HG03066 (cell line): ENCODE data around the gene TMEM266.

ENCODE experiments used
- ATAC-seq: cut with Tn5 transposase; IDR thresholded peaks from one replicate; pipeline ENCODE4 v1.9.1; 2021; ENCODE audit warnings: low read depth; ENCODE audit not compliant: unreplicated experiment

Gene TMEM266

DNA sequence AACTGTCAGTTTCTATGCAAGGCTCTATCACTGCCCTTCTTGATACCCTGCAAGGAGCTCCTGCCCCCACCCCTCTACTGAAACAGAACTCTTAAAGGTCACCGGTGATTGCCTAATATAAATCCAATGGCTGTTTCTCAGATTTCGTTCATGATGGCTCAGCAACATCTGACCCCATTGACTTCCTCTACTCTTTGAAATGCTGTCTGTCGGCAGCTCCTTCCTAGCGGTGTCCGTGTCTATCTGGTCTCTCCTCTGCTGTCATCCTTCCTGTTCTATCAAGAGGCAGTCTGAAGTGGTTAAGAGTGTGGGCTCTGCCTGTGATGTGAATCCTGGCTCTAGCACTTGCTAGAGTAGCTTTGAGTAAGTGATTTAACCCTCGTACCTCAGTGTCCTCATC lies 5.5 kb downstream of the TMEM266 start:
- no peak for ATAC-seq

DNA sequence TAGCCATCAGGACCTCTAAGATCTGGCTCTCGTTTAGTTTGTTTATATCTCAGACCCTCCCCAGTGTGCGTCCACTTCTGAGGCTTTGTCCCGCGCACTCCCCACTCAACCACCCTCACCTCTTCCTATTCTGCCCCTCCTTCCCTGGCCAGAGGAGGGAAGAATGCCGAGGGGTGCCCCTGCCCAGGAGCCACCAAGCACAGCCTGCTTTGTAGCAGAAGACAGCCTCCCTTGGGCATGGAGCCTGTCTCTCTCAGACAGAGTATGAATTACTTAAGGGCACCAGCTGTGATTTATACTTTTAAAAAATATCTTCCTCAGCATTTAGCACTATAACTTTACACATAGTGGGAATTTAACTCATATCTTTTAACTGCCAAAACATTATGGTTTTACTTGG lies 6.0 kb downstream of the TMEM266 start:
- ATAC-seq, result no peak

DNA sequence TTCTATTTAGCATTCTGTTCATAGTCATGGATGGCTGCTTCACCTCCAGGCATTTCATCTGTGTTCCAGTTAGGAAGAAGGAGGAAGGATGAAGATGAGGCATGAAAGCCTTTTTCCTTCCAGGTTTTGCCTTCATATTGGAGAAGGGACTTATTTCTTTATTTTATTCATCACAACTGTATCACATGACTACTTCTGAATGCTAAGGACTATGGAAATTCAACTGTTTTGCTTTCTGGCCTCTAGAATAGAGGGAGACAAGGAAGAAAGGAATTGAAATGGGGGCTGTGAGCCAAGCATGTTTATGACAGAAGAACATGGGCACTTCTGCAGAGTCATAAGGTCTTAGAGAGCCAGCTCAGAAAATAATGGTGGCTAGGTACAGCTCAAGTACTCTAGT lies 10.4 kb downstream of the TMEM266 start:
- no peak for ATAC-seq

DNA sequence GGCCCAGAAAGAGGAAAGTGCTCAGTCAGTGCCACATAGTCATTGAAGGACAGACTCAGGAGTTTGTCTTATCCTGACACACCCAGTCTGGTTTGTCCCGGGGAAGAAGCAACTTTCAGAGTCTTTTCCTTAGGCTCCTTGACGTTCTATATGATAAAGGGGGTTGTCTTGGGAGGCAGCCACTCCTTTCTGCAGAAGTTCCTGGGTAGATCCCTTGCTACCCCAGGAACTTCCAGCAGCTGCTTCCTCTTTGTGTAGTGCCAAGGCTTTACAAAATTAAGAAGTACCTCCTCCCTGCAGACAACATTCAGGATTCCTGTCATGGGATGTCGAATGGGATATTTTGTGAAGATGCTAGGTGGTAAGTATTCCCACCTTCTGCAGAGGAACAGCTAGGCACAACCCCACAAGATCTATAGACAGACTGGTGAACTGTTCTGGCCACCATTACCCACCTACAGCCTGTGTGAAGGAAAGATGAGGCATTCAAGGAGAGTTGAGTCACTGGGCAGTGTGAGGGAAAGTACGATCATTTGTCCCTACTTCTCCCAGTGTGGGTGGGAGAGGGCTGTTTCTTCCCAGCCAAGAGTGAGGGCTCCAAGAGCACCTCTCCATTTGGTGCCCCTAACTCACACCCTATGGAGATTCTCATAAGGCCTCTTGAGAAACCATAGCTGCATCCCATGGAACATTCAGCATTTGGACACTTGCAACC lies 11.3 kb downstream of the TMEM266 start:
- ATAC-seq, result no peak

DNA sequence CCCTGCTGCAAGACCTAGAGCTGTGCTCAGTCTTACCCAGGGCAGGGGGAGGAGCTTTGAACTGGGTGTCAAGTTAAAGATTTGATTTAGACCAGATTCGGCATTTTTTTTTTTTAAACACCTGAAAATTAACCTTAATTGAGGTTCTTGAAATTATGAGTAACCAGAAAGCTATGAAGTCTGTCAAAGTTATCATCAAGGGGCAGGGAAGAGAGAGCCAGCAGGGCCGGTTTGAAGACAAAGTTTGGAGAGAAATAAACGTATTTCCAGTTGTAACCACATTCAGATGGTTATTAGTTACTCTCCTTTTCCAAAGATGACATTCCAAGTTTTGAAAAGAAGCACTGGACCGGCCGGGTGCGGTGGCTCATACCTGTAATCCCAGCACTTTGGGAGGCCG lies 12.0 kb downstream of the TMEM266 start:
- ATAC-seq, result no peak

DNA sequence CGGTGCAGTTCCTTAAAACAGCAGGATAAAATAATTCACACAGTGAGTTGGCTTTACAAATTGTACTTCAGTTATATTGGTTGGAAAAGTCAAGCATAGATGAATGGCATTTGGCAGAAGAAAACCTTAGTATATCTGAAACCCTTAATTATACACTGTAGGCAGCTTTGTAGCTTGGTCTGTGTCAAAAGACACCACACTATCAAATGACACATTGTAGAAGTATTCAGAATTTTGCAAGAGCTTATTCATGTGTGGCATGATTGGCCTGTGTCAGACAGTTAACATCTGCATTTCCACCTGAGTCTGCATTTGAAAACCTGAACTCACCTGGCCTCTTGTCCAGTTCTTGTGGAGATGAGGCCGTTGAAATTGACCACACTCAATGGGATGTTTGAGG lies 13.8 kb downstream of the TMEM266 start:
- ATAC-seq, result no peak

DNA sequence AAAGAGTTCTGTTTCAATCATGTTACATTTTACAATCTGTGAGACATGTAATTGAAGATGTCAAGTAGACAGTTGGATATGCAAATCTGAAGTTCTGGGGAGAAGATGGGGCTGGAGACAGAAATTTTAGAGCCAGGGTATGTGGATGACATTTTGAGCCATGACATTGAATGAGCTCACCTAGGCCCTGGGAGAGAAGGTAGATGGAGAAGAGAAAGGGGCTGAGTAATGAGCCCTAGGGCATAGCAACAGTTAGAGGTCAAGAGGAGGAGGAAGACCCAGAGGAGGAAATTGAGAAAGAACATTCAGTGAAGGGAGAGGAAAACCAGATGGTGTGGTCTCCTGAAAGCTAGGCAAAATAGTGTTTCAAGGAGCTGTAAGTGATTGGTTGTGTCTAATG lies 15.3 kb downstream of the TMEM266 start:
- no peak for ATAC-seq

DNA sequence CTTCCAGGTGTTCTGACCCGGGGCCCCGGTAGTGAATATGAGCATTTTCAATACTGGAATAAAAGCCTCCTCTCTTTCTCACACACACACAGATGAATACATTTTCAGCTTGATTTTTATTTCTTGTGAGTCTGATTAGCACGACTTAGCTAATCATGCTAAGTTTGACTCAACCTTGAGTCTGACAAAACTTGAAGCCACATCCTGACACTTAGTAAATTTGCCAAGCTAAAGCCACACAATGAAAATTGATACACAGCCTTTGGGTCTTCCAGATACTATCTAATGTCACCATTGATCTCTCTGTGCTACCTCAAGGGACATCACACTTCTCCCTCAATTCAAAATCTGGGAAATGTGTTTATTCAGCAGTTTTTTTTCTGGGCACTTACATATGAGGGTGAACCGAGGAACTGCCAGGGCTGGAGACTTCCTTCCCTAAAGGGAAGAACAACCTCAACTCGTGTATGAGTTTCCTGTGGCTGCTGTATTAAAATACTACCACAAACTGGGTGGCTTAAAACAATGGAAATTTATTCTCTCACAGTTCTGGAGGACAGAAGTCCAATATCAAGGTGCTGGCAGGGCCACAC lies 18.6 kb downstream of the TMEM266 start:
- no peak for ATAC-seq

DNA sequence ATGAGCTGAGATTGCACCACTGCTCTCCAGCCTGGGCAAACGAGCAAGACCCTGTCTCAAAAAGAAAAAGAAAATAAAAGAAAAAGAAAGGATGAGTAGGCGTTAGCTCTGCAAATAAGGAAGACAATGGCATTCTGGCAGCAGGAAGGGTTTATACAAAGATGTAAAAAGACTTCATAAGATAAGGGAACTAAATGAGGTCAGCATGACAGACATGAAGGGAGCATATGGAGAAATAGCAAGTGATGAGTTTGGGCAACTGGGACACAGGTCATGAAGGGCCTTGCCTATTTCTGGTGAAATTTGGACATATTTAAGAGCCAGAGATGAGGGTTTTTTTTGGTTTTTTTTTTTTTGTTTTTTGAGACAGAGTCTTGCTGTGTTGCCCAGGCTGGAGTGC lies 24.5 kb downstream of the TMEM266 start:
- ATAC-seq, result no peak

DNA sequence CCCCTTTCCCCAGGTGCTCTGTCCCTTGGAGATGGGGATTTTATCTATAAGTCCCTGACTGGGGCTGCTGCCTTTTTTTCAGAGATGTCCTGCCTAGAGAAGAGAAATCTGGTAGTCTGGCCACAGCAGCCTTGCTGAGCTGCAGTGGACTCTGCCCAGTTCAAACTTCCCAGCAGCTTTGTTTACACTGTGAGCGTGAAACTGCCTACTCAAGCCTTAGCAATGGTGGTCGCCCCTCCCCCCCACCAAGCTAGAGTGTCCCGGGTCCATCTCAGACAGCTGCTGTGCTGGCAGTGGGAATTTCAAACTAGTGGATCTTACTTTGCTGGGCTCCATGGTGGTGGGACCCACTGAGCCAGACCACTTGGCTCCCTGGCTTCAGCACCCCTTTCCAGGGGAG lies 38.9 kb downstream of the TMEM266 start:
- ATAC-seq, result no peak

DNA sequence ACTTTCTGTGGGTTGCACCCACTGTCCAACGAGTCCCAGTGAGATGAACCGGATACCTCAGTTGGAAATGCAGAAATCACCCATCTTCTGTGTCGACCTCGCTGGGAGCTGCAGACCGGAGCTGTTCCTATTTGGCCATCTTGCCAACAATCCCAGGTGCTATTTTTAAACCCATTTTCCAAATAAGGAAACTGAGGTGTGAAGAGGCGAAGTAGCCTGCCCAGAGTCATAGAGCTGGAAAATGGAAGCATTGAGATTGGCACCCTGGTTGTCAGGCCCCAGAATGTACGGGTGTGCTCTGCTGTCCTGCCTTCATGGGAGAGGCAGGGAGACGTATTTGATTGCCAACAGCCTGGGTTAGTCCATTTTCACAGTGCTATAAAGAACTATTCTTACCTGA lies 39.6 kb downstream of the TMEM266 start:
- no peak for ATAC-seq

DNA sequence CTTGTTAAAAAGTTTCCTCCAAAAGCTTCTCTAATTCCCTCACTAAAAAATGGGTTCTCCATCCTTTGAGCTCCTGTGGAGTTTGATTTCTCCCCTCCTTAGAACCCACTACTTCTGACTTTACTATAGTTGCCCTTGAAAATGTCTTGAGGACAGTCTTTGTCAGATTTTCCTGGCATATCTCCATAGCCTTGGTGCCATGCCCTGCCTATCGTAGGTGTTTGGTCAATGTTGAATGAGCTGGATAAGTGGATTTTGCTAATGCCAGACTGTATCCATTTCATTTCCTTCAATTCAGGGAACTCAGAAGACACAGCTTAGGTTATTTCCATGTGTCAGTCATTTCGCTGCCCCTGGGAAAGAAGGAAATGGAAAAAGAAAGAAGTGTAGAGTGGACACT lies 40.6 kb downstream of the TMEM266 start:
- no peak for ATAC-seq

DNA sequence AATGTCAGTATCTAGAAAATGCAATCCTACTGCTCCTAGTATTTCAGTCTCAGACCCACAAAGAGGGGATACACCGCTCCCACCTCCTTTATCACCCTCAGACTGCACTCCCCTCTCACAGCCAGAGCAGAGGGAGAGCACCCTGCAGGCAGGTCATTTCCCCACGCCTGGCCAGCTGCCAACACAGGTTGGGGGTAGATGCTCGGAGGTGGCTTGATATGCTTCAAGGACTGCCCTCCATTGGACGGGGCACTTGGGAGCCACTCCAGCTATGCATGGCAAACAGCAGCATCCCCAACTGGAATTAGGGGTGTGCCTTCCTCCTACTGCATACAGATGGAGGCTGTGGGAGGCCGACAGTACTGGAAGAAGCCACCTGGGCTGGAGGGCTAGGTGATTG lies 41.9 kb downstream of the TMEM266 start:
- ATAC-seq, result no peak

DNA sequence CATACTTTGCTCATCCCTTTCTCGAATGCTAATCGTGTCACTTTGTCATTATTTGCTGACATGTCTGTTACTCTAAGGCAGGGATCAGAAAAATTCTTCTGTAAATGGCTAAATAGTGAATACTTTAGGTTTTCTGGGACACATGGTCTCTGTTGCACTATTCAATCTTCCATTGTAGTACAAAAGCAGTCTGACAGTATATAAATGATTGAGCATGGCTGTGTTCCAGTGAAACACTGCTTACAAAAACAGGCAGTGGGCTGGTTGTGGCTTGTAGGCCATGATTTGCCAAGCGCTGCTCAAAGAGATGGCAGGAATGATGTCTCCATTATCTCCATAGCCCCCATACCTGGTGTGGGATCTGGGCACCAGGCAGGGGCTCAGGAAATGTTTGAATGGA lies 45.6 kb downstream of the TMEM266 start:
- no peak for ATAC-seq

DNA sequence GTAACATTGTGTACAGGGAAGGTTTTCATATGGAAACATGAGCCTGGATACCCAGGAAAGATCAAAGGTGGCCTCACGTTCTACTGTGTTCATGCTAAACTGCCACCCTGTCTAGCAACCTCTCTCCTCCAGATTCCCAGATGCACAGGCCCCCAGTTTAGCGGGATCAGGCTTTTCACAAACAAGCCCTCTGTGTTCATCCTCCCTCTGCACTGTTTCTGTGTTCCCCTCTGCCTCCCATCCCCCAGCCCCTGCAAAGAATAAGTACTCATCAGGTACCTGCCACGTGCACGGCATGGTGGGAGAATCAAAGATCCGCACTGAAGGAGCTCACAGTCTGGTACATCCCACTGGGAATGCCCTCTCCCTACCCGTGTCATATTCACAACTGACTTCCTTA lies 46.1 kb downstream of the TMEM266 start:
- no peak for ATAC-seq

DNA sequence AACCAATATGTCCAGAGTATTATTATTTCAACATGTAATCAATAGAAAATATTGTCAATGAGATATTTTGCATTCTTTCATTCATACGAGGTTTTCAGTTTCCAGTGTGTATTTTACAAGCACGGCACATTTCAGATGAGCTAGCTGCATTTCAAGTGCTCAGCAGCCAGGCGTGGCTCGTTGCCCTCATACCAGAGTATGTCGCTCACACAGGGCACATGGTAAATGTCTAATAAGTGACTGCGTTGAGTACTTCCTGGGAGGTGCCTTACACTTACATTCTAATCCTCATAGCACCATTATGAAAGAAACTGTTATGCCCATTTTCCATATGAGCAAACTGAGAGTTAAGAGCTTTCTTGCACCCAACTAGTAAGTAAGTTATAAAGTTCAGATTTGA lies 47.4 kb downstream of the TMEM266 start:
- ATAC-seq, result no peak

DNA sequence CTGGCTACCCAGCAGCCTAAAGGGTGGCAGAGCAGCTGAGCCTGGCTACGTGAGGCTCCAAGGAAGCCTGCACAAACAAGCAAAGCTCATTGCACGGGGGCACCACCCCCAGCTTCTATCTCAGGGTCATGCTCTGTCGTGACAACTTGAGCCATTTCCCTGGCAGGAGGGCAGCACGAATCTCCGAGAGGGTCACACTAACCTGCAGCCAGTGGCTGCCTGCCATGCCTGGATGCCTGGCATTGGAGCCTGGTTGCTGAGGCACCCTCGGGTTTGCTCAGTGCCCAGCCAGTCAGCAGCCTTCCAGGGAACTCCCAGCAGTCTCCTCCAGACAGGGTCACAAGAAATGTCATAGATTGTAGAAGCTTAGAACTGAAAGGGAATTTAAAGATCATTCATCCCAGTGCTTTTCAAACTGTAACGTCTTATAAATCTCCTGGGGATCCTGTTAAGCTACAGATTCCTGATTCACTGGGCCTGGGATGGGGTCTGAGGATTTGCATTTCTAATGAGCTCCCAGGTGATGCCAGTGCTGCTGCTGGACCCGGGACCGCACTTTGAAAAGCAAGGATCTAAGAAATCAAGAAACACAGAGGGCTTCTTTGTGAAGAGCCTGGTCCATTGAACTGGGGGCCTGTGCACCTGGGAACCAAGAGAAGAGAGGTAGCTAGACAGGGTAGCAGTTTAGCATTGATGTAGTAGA lies 48.4 kb downstream of the TMEM266 start:
- no peak for ATAC-seq

DNA sequence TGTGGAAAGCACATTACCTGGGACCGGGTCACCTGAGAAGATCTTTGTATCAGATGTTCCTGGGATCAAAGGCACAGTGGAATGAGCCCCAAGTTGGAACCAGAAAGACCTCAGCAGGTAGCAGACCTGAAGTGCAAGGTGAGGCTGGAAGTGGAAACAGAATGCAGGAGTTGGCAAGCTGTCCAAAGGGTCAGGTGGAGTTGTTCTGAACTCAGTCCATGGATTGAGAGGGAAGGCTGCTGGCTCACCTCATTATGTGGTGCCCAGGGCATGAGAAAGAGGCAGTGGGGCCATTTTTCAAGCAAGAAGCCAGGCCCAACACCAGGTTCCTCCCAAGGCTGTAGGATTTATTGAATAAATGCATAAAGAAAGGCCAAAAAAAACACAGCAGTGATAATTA lies 49.3 kb downstream of the TMEM266 start:
- no peak for ATAC-seq

DNA sequence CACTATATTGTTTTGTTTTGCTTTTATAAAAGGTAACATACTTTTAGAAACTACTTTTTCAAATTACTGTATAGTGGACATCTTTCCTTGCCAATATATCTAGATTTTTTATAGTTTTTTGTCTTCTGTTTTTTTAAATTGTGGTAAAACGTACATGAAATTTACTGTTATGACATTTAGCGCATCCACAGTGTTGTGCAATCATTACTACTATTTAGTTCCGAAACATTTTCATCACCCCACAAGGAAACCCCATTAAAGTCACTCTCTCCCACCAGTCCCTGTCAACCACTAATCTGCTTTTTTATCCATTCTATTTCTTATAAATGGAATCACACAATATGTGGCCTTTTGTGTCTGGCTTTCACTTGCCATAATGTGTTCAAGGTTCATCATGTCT lies 54.8 kb downstream of the TMEM266 start:
- ATAC-seq, result no peak

DNA sequence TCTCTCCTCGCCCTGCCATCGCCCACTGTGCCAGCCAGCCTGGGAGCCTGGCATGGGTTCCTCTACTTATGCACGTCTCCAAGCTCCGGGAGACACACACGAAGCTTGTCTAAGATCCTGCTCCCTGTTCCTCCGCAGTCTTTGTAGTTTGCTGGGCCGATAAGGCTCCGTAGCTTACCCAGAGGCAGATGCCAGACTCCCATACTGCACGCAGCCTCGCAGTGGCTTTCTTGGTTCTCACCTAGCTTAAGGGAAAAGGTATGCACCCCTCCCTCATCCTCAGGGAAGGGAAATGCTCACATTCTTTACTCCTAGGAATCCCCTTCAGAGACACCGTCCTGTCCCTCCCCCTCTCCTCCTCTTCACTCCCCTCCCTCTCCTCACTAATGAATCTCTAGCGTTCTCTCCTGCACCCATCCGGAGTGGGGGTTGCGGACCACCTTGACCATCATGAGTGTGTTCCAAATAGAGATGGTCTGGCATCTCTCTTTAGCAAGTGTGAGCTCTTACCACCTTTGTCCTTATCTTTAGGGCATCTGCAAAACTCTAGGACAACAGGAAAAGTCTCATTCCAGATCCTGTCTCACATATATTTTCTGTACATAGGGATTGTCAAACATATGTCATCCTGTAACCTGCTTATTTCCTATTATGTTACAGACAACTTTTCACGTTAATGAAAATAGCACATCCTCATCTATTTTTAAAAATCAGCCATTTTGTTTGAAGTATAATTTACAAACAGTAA lies 56.5 kb downstream of the TMEM266 start:
- no peak for ATAC-seq

DNA sequence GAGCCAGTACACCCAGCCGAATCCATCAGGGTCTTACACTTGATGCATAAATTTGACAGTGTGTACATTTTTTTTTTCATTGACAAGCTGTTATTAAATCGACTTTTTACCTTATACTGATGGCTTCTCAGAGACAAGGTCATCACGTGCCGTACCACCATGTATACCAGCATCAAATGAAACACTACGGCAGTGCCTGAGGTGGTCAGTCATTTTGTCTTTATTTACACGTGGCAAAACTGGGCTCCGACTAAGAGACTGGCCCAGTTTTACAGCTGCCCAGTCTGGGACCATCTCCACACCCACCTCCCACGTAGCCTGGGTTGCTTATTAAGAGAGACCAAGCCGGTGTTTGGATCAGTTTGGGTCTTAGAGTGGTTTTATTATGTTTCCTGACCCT lies 57.4 kb downstream of the TMEM266 start:
- ATAC-seq, result no peak
